Neuronal stem cell (in vitro differentiated cells): ENCODE results near the gene MSANTD1.

Experiments
- DNase-seq: peaks from one replicate; pipeline ENCODE4 v3.0.0-alpha.2; 2013; ENCODE audit warnings: low spot score
- H2AFZ ChIP-seq: one replicate; pipeline ENCODE4 v1.6.1; 2013; ENCODE audit warnings: mild to moderate bottlenecking, low read length, inconsistent platforms
- H2AK5ac ChIP-seq: 2 replicates; pipeline ENCODE4 v1.6.1; 2013; ENCODE audit warnings: low read depth, mild to moderate bottlenecking, inconsistent platforms, low read length, moderate library complexity, mixed read lengths
- H2BK120ac ChIP-seq: 2 replicates; pipeline ENCODE4 v1.6.1; 2013; ENCODE audit warnings: low read depth, mild to moderate bottlenecking, inconsistent platforms, low read length, moderate library complexity, mixed read lengths
- H2BK12ac ChIP-seq: one replicate; pipeline ENCODE4 v1.6.1; 2013; ENCODE audit warnings: low read length, inconsistent platforms
- H2BK15ac ChIP-seq: 2 replicates; pipeline ENCODE4 v1.6.1; 2013; ENCODE audit warnings: mild to moderate bottlenecking, low read length, inconsistent platforms, mixed read lengths
- H2BK5ac ChIP-seq: one replicate; pipeline ENCODE4 v1.6.1; 2013; ENCODE audit warnings: inconsistent platforms, mild to moderate bottlenecking, low read length, moderate library complexity
- H3K14ac ChIP-seq: one replicate; pipeline ENCODE4 v1.6.1; 2013; ENCODE audit warnings: low read length, inconsistent platforms
- H3K18ac ChIP-seq: 2 replicates; pipeline ENCODE4 v1.6.1; 2013; ENCODE audit warnings: low read length, inconsistent platforms
- H3K23ac ChIP-seq: 2 replicates; pipeline ENCODE4 v1.6.1; 2013; ENCODE audit warnings: low read depth, mild to moderate bottlenecking, mixed read lengths, low read length, inconsistent platforms; ENCODE audit not compliant: poor library complexity
- H3K27ac ChIP-seq: replicated peaks from 3 replicates; pipeline ENCODE4 v1.5.1; 2013; ENCODE audit warnings: low read length, inconsistent platforms
- H3K27me3 ChIP-seq, 3 experiments: 2 replicates each; pipeline ENCODE4 v1.6.1; 2013; ENCODE audit warnings: low read length in 3 of 3, mild to moderate bottlenecking in 2 of 3, inconsistent platforms in 1 of 3, low read depth in 1 of 3, mixed read lengths in 1 of 3, moderate library complexity in 1 of 3; ENCODE audit not compliant: control insufficient read depth in 3 of 3, insufficient read depth in 3 of 3
- H3K36me3 ChIP-seq, 2 donors: replicated peaks in 1 of 2; 2 replicates each; pipeline ENCODE4 v1.6.1; 2013; ENCODE audit warnings: low read length in 2 of 2; ENCODE audit not compliant: control insufficient read depth in 2 of 2, insufficient read depth in 2 of 2
- H3K4ac ChIP-seq: 2 replicates; pipeline ENCODE4 v1.6.1; 2013; ENCODE audit warnings: inconsistent platforms, mild to moderate bottlenecking, low read length, moderate library complexity
- H3K4me1 ChIP-seq, 2 donors: 1 replicate in 1 of 2; 2 replicates in 1 of 2; pipeline ENCODE4 v1.6.1; 2013; ENCODE audit warnings: low read length in 2 of 2, low read depth in 1 of 2; ENCODE audit not compliant: control insufficient read depth in 2 of 2, insufficient read depth in 1 of 2
- H3K4me2 ChIP-seq: one replicate; pipeline ENCODE4 v1.6.1; 2013; ENCODE audit warnings: mild to moderate bottlenecking, low read length, inconsistent platforms; ENCODE audit not compliant: insufficient read depth, poor library complexity, severe bottlenecking
- H3K4me3 ChIP-seq, 2 donors: 2 replicates each; pipeline ENCODE4 v1.5.1; 2013; ENCODE audit warnings: low read length in 2 of 2, mild to moderate bottlenecking in 2 of 2, inconsistent platforms in 1 of 2, moderate library complexity in 1 of 2
- H3K79me1 ChIP-seq: one replicate; pipeline ENCODE4 v1.6.1; 2013; ENCODE audit warnings: low read depth, mild to moderate bottlenecking, inconsistent platforms, low read length, moderate library complexity
- H3K9ac ChIP-seq: one replicate; pipeline ENCODE4 v1.6.1; 2013; ENCODE audit warnings: mild to moderate bottlenecking, low read depth, low read length, inconsistent platforms; ENCODE audit not compliant: poor library complexity
- H3K9me3 ChIP-seq, 2 donors: replicated peaks in 1 of 2; 2 replicates each; pipeline versions ENCODE3 to v1.6.1; 2013; ENCODE audit warnings: low read length in 2 of 2, mild to moderate bottlenecking in 2 of 2, inconsistent platforms in 1 of 2, low read depth in 1 of 2, mixed read lengths in 1 of 2, moderate library complexity in 1 of 2; ENCODE audit not compliant: control insufficient read depth in 2 of 2, insufficient read depth in 1 of 2
- H4K8ac ChIP-seq: one replicate; pipeline ENCODE4 v1.6.1; 2013; ENCODE audit warnings: low read depth, mild to moderate bottlenecking, inconsistent platforms, low read length, moderate library complexity
- H4K91ac ChIP-seq: one replicate; pipeline ENCODE4 v1.6.1; 2013; ENCODE audit warnings: low read length, low read depth, mild to moderate bottlenecking, inconsistent platforms; ENCODE audit not compliant: poor library complexity
- WGBS, 2 donors: extraction: QIAGEN DNeasy Blood & Tissue Kit; methylation state at CpG; one replicate each; pipeline ENCODE4 v1.1.7; 2013; ENCODE audit warnings: missing lambda C conversion rate in 2 of 2, mixed read lengths in 1 of 2; ENCODE audit not compliant: insufficient read length in 2 of 2, insufficient replicate concordance in 1 of 2; ENCODE audit errors: extremely low coverage in 2 of 2; 5-methylcytosine and 5-hydroxymethylcytosine counted together

MSANTD1 gene

GRCh38 chr4:3257103-3257555, 8.2 kb downstream of the MSANTD1 start:
- no peak overlapping the region for H3K4me3 ChIP-seq
- peak overlapping the region; percentile 74 for H2AK5ac ChIP-seq
- H3K18ac ChIP-seq = peak overlapping the region; percentile 35
- no peak overlapping the region for H3K27ac ChIP-seq
- WGBS, 2 donors = no CpG with 5 or more reads among the region's 9 CpGs
- peak overlapping the region; percentile 2 for H3K9ac ChIP-seq
- no peak overlapping the region for H2AFZ ChIP-seq
- no peaks in the 10 kb centered on the region for H3K9me3 ChIP-seq
- peak overlapping the region; percentile 96 for H4K8ac ChIP-seq
- H3K14ac ChIP-seq = peak overlapping the region; percentile 56
- H2BK15ac ChIP-seq = peak overlapping the region; percentile 89
- DNase-seq = no peak
- H3K23ac ChIP-seq = peak overlapping the region; percentile 80
- H3K4ac ChIP-seq = no peak overlapping the region
- H3K4me2 ChIP-seq = no peak overlapping the region
- H2BK5ac ChIP-seq = peak overlapping the region; percentile 53
- no peaks in the 10 kb centered on the region for H3K79me1 ChIP-seq
- no peak overlapping the region for H2BK120ac ChIP-seq
- H2BK12ac ChIP-seq = no peak overlapping the region
- no peaks in the 10 kb centered on the region for H3K36me3 ChIP-seq
- no peaks in the 10 kb centered on the region for H3K27me3 ChIP-seq
- H4K91ac ChIP-seq = no peak overlapping the region
- peaks cover 6 to 8% of the 10 kb centered on the region in 2 donors for H3K4me1 ChIP-seq

GRCh38 chr4:3257556-3258482, 8.9 kb downstream of the MSANTD1 start:
- no peak for DNase-seq

DNA sequence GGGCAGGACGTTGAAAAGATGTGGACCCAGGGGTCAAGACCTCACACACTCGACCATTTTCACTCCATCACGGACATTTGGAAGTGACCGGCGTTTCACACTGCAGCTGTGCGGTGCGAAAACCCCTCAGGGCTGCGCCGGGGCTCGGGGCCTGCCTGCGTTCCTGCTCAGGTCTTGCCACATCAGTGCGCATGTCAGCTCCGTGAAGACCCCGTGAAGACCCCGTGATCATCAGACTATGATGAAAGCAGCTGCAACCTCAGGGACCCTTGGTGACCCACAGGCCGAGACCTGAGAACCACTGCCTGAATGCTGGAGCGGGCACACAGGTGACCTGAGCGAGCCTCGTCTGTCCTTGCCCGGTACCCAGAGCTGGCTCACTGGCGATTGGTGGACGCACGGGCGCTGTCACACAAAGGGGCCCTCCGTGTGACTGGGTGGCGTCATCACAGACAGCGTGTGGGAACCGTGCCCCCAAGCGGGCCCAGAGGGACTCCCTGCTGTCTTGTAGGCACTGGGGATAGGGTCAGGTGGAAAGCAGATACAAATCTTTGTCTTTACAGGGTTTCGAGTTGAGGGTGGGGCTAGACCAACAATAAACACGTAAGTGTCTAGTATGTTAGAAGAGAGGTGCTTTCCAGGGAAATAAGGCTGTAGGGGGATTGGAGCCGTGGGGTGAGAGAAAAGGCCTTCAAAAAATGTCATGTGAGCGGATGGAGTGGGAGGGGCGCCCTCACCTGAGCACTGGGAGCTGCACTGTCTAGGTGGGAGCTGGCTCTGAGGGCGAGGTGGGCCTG, 12.7 kb downstream of the MSANTD1 start:
- Histone ChIP-seq H3K4me3 (no peak overlapping the region), H3K36me3 (no peaks in the 10 kb centered on the region), H3K9ac (no peak overlapping the region), H3K14ac (no peak overlapping the region), H4K91ac (no peak overlapping the region), H3K27me3 (peaks cover 0 to 3% (median 0%) of the 10 kb centered on the region in 3 experiments), H3K4me2 (no peak overlapping the region), H3K18ac (peak overlapping the region; percentile 33), H3K27ac (no peak overlapping the region), H2BK12ac (no peak overlapping the region), H4K8ac (no peak overlapping the region), H2AK5ac (peak overlapping the region; percentile 50), H2BK15ac (no peak overlapping the region), H2BK5ac (no peak overlapping the region), H2BK120ac (no peak overlapping the region), H2AFZ (no peak overlapping the region), H3K79me1 (no peaks in the 10 kb centered on the region), H3K9me3 (no peaks in the 10 kb centered on the region), H3K23ac (peak overlapping the region; percentile 69), H3K4ac (no peak overlapping the region), H3K4me1 (no peaks in the 10 kb centered on the region)
- no CpG with 5 or more reads among the region's 35 CpGs for WGBS, 2 donors
- DNase-seq = no peak

More at GRCh38 chr4:3257556-3258482, 8.9 kb downstream of the MSANTD1 start:
- peak overlapping the region; percentile 71 for H3K14ac ChIP-seq
- H3K79me1 ChIP-seq = no peaks in the 10 kb centered on the region
- H3K36me3 ChIP-seq = no peaks in the 10 kb centered on the region
- peak overlapping the region; percentile 74 for H2AK5ac ChIP-seq
- H3K18ac ChIP-seq = peak overlapping the region; percentile 38
- no peaks in the 10 kb centered on the region for H3K9me3 ChIP-seq
- H4K8ac ChIP-seq = peak overlapping the region; percentile 4
- H3K4ac ChIP-seq = no peak overlapping the region
- no CpG with 5 or more reads among the region's 29 CpGs for WGBS, 2 donors
- peak overlapping the region; percentile 2 for H3K9ac ChIP-seq
- H3K4me3 ChIP-seq = no peak overlapping the region
- H4K91ac ChIP-seq = no peak overlapping the region
- H3K4me1 ChIP-seq = peaks cover 6 to 8% of the 10 kb centered on the region in 2 donors
- no peak overlapping the region for H2AFZ ChIP-seq
- H2BK120ac ChIP-seq = no peak overlapping the region
- H3K4me2 ChIP-seq = no peak overlapping the region
- H3K27me3 ChIP-seq = peaks cover 0 to under 1% (median 0%) of the 10 kb centered on the region in 3 experiments
- H3K23ac ChIP-seq = peak overlapping the region; percentile 80
- peak overlapping the region; percentile 53 for H2BK5ac ChIP-seq
- H2BK15ac ChIP-seq = peak overlapping the region; percentile 89
- H2BK12ac ChIP-seq = no peak overlapping the region
- no peak overlapping the region for H3K27ac ChIP-seq
